T1000 (cell line): ENCODE data around the gene GUCY1A1.

Experiments
- DNase-seq: peaks from one replicate; lab custom pipeline; 2025; ENCODE audit warnings: mixed read lengths; lab: John Stamatoyannopoulos, UW

The GUCY1A1 gene

DNA sequence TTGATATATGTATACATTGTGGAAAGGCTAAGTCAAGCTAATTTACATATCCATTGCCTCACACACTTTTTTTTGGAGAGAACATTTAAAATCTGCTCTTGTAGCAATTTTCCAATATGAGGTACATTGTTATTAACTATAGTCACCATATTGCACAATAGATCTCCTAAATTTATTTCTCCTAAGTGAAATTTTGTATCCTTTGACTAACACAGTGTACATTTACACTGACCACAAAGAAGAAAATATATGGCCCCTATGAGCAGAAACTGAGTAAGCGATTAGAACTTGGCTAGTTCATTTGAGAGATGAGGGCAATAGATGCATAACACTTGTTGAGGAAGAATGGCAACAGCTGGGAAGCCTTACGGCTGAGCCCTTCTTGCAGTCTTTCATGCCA, 71.9 kb downstream of the GUCY1A1 start:
- DNase-seq: no peak

DNA sequence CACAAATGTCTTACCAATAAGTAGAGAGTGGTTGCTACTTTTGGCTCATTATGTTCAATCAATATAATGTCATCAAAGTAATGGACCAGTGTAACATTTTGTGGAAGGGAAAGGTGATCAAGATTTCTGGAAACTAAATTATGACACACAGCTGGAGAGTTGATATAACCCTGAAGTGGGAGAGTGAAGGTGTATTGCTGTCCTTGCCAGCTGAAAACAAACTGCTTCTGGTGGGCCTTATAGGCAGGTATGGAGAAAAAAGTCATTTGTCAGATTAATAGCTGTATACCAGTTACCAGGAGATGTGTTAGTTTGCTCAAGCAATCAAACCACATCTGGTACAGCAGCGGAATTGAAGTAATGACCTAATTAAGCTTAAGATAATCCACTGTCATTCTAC, 74.9 kb downstream of the GUCY1A1 start:
- no peak for DNase-seq

DNA sequence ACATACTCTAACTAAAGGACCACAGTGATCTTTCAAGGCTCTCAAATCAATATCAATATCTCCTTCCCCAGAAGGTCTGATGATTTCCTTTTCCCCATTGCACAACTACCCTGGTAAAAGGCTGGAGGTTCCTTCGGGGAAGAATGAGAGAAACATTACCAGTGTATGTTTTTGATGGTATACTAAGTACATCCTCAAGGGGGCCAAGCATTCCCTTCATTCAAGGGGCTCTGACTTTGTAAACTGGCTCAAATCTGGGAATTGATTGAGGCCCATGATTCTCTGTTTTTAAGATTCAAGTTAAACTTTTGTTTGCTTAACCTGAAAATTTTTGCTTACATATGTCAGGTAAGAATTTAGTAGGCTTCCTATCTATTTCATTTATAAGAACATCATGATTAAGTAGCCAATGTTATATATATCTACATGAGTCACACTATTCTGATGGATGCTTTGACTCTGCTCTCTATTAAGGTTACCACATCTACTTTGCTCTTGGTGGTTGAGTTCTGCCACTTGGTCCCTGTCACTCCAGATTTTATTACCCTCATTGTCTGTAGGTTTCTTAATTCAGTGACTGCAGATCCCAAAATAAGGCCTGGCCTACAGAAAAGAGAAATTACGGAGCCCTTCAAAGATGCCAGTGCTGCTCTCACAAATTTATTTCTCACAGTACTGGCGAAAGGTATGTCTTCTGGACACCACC, 75.8 kb downstream of the GUCY1A1 start:
- DNase-seq: no peak

- no peak for DNase-seq
These were observed 79.3 kb downstream of the GUCY1A1 start for GRCh38 chr4:155745984-155746383.

- DNase-seq: no peak
These were observed 81.4 kb downstream of the GUCY1A1 start for GRCh38 chr4:155748039-155748438.

DNA sequence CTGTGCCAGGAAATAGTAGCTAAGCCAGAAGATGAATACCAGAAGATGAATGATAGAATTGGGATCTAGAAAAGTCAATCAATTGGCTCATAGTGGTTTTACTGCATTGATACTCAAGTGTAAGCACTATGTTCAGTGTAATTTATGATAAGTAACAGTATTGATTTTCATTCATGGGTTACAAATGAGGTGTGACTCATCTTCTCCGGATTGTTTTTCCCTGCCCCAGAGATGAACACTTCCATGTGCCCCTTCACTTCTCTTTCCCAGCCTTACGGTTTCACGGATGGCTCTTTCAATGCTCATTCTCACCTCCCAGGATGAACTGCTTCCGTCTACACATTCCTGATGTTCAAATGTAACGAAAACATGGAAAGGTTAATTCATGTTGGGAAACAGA, 82.4 kb downstream of the GUCY1A1 start:
- no peak for DNase-seq

- DNase-seq: no peak
These were observed 84.9 kb downstream of the GUCY1A1 start for GRCh38 chr4:155751569-155751968.

DNA sequence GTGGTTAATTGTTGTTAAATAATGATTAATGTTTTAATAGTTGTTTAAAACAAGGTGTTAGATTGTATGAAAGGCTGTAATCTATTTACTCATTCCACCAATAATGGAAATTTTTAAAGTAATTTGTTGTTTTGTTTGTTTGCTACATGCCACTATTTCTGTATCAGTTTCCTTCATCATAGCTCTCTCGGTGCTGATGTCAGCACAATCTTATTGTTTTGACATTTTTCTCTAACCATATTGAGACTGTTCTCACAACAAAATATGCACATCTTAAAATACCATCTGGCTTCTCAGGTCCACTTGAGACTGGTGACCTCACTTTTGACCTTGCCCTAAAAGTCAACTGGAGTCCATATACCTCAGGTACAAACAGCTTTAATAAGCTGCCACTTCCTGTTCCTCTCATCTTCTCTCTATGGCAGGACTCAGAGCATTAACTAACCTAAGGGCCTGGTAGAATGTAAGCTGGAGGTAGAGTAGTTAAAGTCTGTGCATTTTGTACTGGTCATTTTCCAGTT, 91.2 kb downstream of the GUCY1A1 start:
- no peak for DNase-seq

- DNase-seq: peak; percentile 52
These were observed 92.1 kb downstream of the GUCY1A1 start, which contains the start of gene GUCY1B1 for GRCh38 chr4:155758481-155759371. GUCY1B1 (plus strand) TSS chr4:155759021; CDS start chr4:155759141, 120 bp downstream.

GRCh38 chr4:155759372-155760252, 93.0 kb downstream of the GUCY1A1 start:
- no peak for DNase-seq

DNA sequence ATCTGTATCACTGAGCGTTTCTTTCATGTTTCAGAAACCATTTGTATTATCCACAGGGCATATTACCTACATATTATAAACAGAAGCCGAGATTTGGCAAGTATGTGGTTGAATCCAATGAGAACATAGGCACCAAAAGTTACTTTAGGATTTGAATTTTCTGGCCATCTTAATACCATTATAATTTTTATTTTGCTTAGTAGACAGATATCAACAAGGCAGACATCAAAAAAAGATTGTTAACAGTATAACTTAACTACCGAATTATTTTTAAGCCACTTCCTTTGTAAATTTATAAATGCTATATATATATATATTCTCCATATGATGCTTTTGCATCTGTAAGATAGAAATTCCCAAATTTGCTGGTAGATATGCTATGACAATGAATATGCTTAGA, 94.4 kb downstream of the GUCY1A1 start:
- DNase-seq: no peak

- DNase-seq: no peak
These were observed 95.3 kb downstream of the GUCY1A1 start for GRCh38 chr4:155761916-155762315.

DNA sequence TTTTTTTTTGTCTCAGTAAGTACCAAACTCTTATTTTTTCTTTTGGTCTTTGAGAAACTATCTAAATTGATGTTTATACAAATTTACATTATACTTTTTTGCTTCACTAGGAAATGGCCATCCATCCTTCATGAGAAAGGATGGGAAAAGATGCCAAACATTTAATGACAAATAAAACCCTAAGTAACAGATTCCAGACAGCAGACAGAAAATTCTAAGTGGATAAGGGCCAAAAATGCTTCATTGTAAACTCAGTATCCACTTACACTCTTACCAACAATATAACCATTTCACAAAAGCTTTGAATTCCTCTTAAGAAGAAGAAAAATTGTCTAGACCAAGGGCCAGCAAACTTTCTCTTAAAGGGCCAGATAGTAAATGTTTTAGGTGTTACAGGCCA, 95.7 kb downstream of the GUCY1A1 start:
- no peak for DNase-seq

GRCh38 chr4:155763551-155763950, 96.9 kb downstream of the GUCY1A1 start:
- no peak for DNase-seq

DNA sequence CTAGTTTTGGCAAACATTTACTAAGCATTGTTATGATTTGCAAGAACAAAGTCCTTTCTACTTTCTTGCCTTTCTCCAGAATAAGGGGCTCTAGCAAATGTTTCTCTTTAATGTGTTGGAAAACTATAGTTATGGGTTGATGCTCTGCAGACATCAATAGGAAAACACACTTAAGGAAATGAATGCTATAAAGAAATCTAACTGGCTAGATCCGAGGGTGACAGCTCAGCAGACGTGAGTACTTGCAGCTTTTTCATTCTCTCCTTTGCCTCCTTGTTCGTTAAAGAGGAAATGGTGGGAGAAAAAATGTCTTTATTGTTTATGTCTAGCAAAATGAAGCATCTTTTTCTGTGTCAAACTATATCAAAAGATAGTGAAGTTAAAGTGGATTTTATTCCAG, 98.5 kb downstream of the GUCY1A1 start:
- no peak for DNase-seq

DNA sequence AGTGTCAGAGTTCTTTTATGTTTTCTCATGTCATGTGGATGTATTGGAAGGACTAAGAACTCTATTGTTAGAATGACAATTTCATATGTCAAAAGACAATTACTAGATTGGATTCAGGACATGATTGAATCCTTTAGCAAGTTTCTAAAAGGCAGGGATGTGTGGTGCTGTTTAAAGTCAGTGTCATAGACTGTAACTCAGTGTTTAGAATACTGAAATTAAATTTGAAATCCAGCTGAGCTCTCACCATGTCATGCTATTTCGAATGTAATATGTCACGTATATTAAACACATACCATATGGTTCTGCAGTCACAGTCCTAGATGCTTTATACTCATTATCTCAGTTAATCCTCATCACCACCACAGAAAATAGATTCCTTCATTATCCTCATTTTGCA, 100.0 kb downstream of the GUCY1A1 start:
- DNase-seq: no peak

- DNase-seq: no peak
These were observed 101.7 kb downstream of the GUCY1A1 start for GRCh38 chr4:155768370-155768769.

GRCh38 chr4:155769090-155769489, 102.4 kb downstream of the GUCY1A1 start:
- no peak for DNase-seq

DNA sequence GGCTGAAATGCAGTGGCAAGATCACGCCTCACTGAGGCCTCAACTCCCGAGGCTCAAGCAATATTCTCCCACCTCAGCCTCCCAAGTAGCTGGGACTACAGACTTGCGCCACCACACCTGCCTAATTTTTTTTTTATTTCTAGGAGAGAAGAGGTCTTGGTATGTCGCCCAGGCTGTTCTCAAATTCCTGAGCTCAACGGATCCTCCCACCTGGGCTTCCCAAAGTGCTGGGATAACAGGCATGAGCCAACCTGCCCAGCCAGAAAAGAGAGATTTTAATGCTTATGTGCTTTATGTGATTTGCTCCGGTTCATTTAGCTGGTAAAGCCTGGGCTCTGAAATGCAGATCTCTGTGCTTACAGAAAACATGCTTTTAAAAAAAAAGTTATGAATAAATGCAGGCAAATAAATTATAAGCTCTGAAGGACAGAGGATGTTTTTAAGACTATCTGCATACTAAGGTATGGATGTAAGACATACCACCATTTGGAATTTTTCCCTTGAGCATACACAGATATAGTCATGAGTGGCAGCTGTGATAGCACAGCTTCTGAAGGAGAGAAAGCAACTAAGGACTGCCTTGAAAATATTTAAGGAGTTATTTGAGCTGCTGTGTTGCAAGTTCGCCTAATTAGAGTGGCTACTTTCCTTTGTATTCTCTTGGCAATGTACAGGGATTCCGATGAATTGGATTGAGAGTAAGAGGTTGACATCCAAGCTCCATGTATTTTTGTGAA, 106.0 kb downstream of the GUCY1A1 start:
- DNase-seq: no peak

GRCh38 chr4:155773196-155773800, 106.7 kb downstream of the GUCY1A1 start:
- no peak for DNase-seq

- DNase-seq: no peak
These were observed 107.4 kb downstream of the GUCY1A1 start for GRCh38 chr4:155774033-155774432.
